K562 (cell line): Measurements from ENCODE around the gene DNAJC12. TPM values are rescaled to one million over a fixed set of nuclear protein-coding genes. Genes with fewer than 3 reads are reported as not detected.

Experiments
- ATAC-seq: fragments of 200-7000 bp; cut with Tn5 transposase; 3 replicates; pipeline ENCODE4 v1.9.1; 2020; ENCODE audit warnings: moderate library complexity
- BruUV-seq: library from RNA; stranded (reverse); fragments of 400-500 nt; replicated peaks from 2 replicates; lab custom pipeline; 2021; lab: Mats Ljungman, UMichigan
- CTCF ChIA-PET: fragments of 300-600 bp; formaldehyde crosslinking; extraction: SDS; loops from one replicate; lab custom pipeline; 2021; ENCODE audit warnings: low intra/inter-chr PET ratio; lab: Yijun Ruan, JAX
- POLR2A ChIA-PET: fragments of 300-600, 350-650 bp; sonication (Branson Sonifier 250); formaldehyde crosslinking; extraction: SDS; loops from one replicate; lab custom pipeline; 2021; ENCODE audit warnings: antibody characterized with exemption, inconsistent platforms; lab: Yijun Ruan, JAX
- DNase-seq, 4 experiments: peaks; one replicate each; pipeline versions ENCODE4 v3.0.0 to v3.0.0-alpha.2; 2011 to 2018; ENCODE audit warnings: low spot score in 3 of 4, mixed read lengths in 3 of 4; ENCODE audit errors: extremely low read depth in 1 of 4
- FAIRE-seq: peaks from 2 replicates; lab custom pipeline; 2011; peaks lifted over from hg19 to GRCh38; lab: Jason Lieb, UNC
- H2AFZ ChIP-seq: 2 replicates; pipeline ENCODE4 v1.6.0; 2011; ENCODE audit warnings: low read depth, low read length, control low read depth, inconsistent platforms
- H3K27ac ChIP-seq: fragments of 200-600 bp; 3 replicates; pipeline ENCODE4 v1.8.0; 2011; ENCODE audit warnings: low read depth, mild to moderate bottlenecking, control low read depth, inconsistent platforms, low read length, moderate library complexity, mixed read lengths; ENCODE audit errors: extremely low read depth
- H3K27me3 ChIP-seq, 2 experiments: fragments of 300-600 bp in 1 of 2; 2 replicates in 1 of 2; 3 replicates in 1 of 2; pipeline versions ENCODE4 v1.6.0 to v1.8.0; 2011; ENCODE audit warnings: inconsistent platforms in 2 of 2, low read length in 2 of 2, mild to moderate bottlenecking in 1 of 2, mixed read lengths in 1 of 2, moderate library complexity in 1 of 2; ENCODE audit not compliant: control insufficient read depth in 2 of 2, insufficient read depth in 2 of 2
- H3K36me3 ChIP-seq: fragments of 300-600 bp; 3 replicates; pipeline ENCODE4 v1.8.0; 2011; ENCODE audit warnings: mild to moderate bottlenecking, low read length, inconsistent platforms; ENCODE audit not compliant: control insufficient read depth, insufficient read depth
- H3K4me1 ChIP-seq, 2 experiments: fragments of 200-600 bp in 1 of 2; replicated peaks in 1 of 2; 2 replicates in 1 of 2; 3 replicates in 1 of 2; pipeline versions ENCODE4 v1.5.1 to v1.8.0; 2011; ENCODE audit warnings: inconsistent platforms in 2 of 2, low read length in 2 of 2, mild to moderate bottlenecking in 1 of 2, mixed read lengths in 1 of 2, moderate library complexity in 1 of 2; ENCODE audit not compliant: control insufficient read depth in 2 of 2, insufficient read depth in 2 of 2
- H3K4me2 ChIP-seq: 2 replicates; pipeline ENCODE4 v1.6.1; 2011; ENCODE audit warnings: low read length, control low read depth, inconsistent platforms, mixed read lengths; ENCODE audit not compliant: insufficient read depth
- H3K4me3 ChIP-seq: fragments of 200-600 bp; sonication (generic), shearing (Covaris generic); 2 replicates; pipeline ENCODE4 v1.5.1; 2016; ENCODE audit warnings: control low read depth, inconsistent platforms
- H3K79me2 ChIP-seq: fragments of 200-600 bp; 3 replicates; pipeline ENCODE4 v1.8.0; 2011; ENCODE audit warnings: low read length, inconsistent platforms; ENCODE audit not compliant: control insufficient read depth, insufficient read depth
- H3K9ac ChIP-seq, 2 experiments: 2 replicates each; pipeline versions ENCODE4 v1.6.0 to v1.6.1; 2011; ENCODE audit warnings: low read depth in 2 of 2, low read length in 2 of 2, control low read depth in 1 of 2, inconsistent platforms in 1 of 2, mild to moderate bottlenecking in 1 of 2, mixed read lengths in 1 of 2; ENCODE audit not compliant: insufficient read depth in 1 of 2
- H3K9me1 ChIP-seq: one replicate; pipeline ENCODE4 v1.6.0; 2011; ENCODE audit warnings: inconsistent platforms, mild to moderate bottlenecking, low read length, moderate library complexity; ENCODE audit not compliant: control insufficient read depth, insufficient read depth
- H3K9me3 ChIP-seq: replicated peaks from 2 replicates; pipeline ENCODE4 v1.5.1; 2011; ENCODE audit warnings: low read depth, low read length, inconsistent platforms; ENCODE audit not compliant: control insufficient read depth, insufficient read depth
- H4K20me1 ChIP-seq: replicated peaks from 2 replicates; pipeline ENCODE4 v1.6.1; 2011; ENCODE audit warnings: low read length, inconsistent platforms, mixed read lengths; ENCODE audit not compliant: control insufficient read depth, insufficient read depth
- ATF3 ChIP-seq, 2 experiments: fragments of 450-650 bp in 1 of 2; sonication (generic) in 1 of 2; formaldehyde crosslinking in 1 of 2; IDR thresholded peaks in 1 of 2; conservative IDR thresholded peaks in 1 of 2; 2 replicates each; pipeline versions ENCODE4 v1.6.1 to v1.8.1; 2016 to 2023; ENCODE audit warnings: mild to moderate bottlenecking in 2 of 2, moderate library complexity in 2 of 2, inconsistent platforms in 1 of 2, missing genetic modification reagents in 1 of 2
- CBX5 ChIP-seq: IDR thresholded peaks from 2 replicates; pipeline ENCODE4 v1.6.1; 2014; ENCODE audit warnings: low read depth, borderline replicate concordance
- CXXC5 ChIP-seq: fragments of 250-450 bp; sonication (Bioruptor Pico); IDR thresholded peaks from 2 replicates; pipeline ENCODE4 v1.8.0; 2022; ENCODE audit warnings: inconsistent platforms, mild to moderate bottlenecking, moderate library complexity
- FOXJ2 ChIP-seq: fragments of 200-800 bp; sonication (Bioruptor generic); IDR thresholded peaks from 2 replicates; pipeline ENCODE4 v1.6.1; 2016; ENCODE audit warnings: missing genetic modification characterization, missing compliant biosample characterization
- HNRNPUL1 ChIP-seq: fragments of 200-400 bp; formaldehyde crosslinking; IDR thresholded peaks from 2 replicates; pipeline ENCODE4 v1.6.1; 2017; ENCODE audit warnings: low read length
- KDM1A ChIP-seq, 2 experiments: fragments of 450-650 bp; IDR thresholded peaks; 2 replicates each; pipeline ENCODE4 v1.6.1; 2016; ENCODE audit warnings: mild to moderate bottlenecking in 2 of 2
- NCOA2 ChIP-seq, 2 experiments: fragments of 450-650 bp; IDR thresholded peaks; 2 replicates each; pipeline ENCODE4 v1.6.1; 2018; ENCODE audit warnings: mild to moderate bottlenecking in 2 of 2, moderate library complexity in 1 of 2; ENCODE audit not compliant: partially characterized antibody in 2 of 2
- PHF8 ChIP-seq: fragments of 200-600 bp; sonication (generic); IDR thresholded peaks from 2 replicates; pipeline ENCODE4 v1.6.1; 2012; ENCODE audit warnings: mixed run types, mild to moderate bottlenecking, inconsistent platforms, low read length, moderate library complexity, borderline replicate concordance
- PKNOX1 ChIP-seq: fragments of 450-650 bp; IDR thresholded peaks from 2 replicates; pipeline ENCODE4 v1.6.1; 2016
- PPARD ChIP-seq: fragments of 250-450 bp; sonication (Bioruptor Pico); IDR thresholded peaks from 2 replicates; pipeline ENCODE4 v1.8.0; 2022; ENCODE audit warnings: inconsistent platforms, mild to moderate bottlenecking, moderate library complexity
- STAT6 ChIP-seq: sonication (generic); formaldehyde crosslinking; IDR thresholded peaks from 2 replicates; pipeline ENCODE4 v1.8.1; 2023; ENCODE audit warnings: mild to moderate bottlenecking, missing genetic modification reagents
- THRA ChIP-seq: fragments of 450-650 bp; IDR thresholded peaks from 2 replicates; pipeline ENCODE4 v1.6.1; 2017; ENCODE audit warnings: mild to moderate bottlenecking, moderate library complexity
- ZKSCAN1 ChIP-seq: fragments of 150-350 bp; IDR thresholded peaks from 2 replicates; pipeline ENCODE4 v1.6.1; 2016; ENCODE audit warnings: low read depth, low read length
- ZNF347 ChIP-seq: fragments of 450-650 bp; formaldehyde crosslinking; IDR thresholded peaks from 2 replicates; pipeline ENCODE4 v1.4.0; 2020; ENCODE audit warnings: low read depth, mild to moderate bottlenecking, moderate library complexity
- ZNF511 ChIP-seq: sonication (generic); formaldehyde crosslinking; IDR thresholded peaks from 2 replicates; pipeline ENCODE4 v1.8.0; 2022; ENCODE audit warnings: mild to moderate bottlenecking, missing genetic modification reagents
- WGBS: fragments of 100-300 bp; shearing (Covaris generic); methylation state at CpG from one replicate; pipeline ENCODE4 v1.1.6; 2016; ENCODE audit warnings: low coverage, mixed read lengths; ENCODE audit not compliant: insufficient coverage; ENCODE audit errors: missing lambda C conversion rate; 5-methylcytosine and 5-hydroxymethylcytosine counted together
- in situ Hi-C: fragments of 300-500 bp; cut with MboI; formaldehyde crosslinking; loops from 4 replicates; pipeline ENCODE4 v1.15.0; 2018; ENCODE audit warnings: inconsistent platforms, mixed read lengths
- intact Hi-C: fragments of 100-400 bp; cut with micrococcal nuclease; formaldehyde crosslinking; loops from 2 replicates; pipeline ENCODE4 v1.14.2; 2022
- polyA plus RNA-seq, 8 experiments: library from polyadenylated mRNA; depleted of rRNA in 4 of 8; stranded (reverse) in 5 of 8; unstranded in 3 of 8; fragments of >200 nt; fragmentation: Nextera tagmentation in 2 of 8; fragmentation: Illumina TruSeq in 1 of 8; extraction: Ambion mirVana in 2 of 8; extraction: Trizol in 1 of 8; gene quantifications; 2 replicates each; pipeline versions ENCODE4 v1.2.1 to v1.2.3, GENCODE V29; 2011 to 2014; ENCODE audit warnings: inconsistent platforms in 1 of 8, missing spikeins in 1 of 8
- total RNA-seq, 7 experiments: library from RNA; depleted of rRNA in 6 of 7; stranded (reverse); fragments of >200 nt in 6 of 7; fragmentation: Illumina TruSeq in 2 of 7; extraction: Trizol in 2 of 7; gene quantifications; 2 replicates each; pipeline versions ENCODE4 v1.2.1 to v1.2.3, GENCODE V29; 2011 to 2021; ENCODE audit warnings: low replicate concordance in 1 of 7

DNAJC12 gene
- total and polyA plus RNA-seq, 9 of the 15 experiments (the other 6 are each of a cell fraction or from before 2014, with no cell fraction given): 7.4 to 95.9 (median 68.5) TPM

- TF ChIP-seq PHF8 (no peak), KDM1A (IDR thresholded peaks at IDR 0.05) (no peak), CXXC5 (CRISPR knock-in tag) (no peak)
- TF ChIP-seq, all 486 proteins: peak for 0
These were observed 3.7 kb upstream of the DNAJC12 start (continued) for GRCh38 chr10:67841737-67842136.

GRCh38 chr10:67839951-67840350, 2.0 kb upstream of the DNAJC12 start:
- no peaks in the 10 kb centered on the region; the same call in 1 of the 2 replicates for H3K9me3 ChIP-seq
- no peak overlapping the region for H3K4me2 ChIP-seq
- ATAC-seq: no peak
- no peak overlapping the region for H3K27ac ChIP-seq
- no peaks in the 10 kb centered on the region for H3K27me3 ChIP-seq
- H3K4me1 ChIP-seq: no peaks in the 10 kb centered on the region; a peak in 1 of 5 replicates
- no peaks in the 10 kb centered on the region for H4K20me1 ChIP-seq
- H3K9me1 ChIP-seq: no peaks in the 10 kb centered on the region
- POLR2A ChIA-PET: no interaction called here
- H3K9ac ChIP-seq: no peak overlapping the region
- H3K36me3 ChIP-seq: no peaks in the 10 kb centered on the region
- H3K79me2 ChIP-seq: peaks cover 30% of the 10 kb centered on the region
- 77% methylated on average over 3 of the region's 3 CpGs for WGBS
- in situ Hi-C loops: no loop called here
- DNase-seq: no peak
- no peak overlapping the region for H3K4me3 ChIP-seq
- H2AFZ ChIP-seq: no peak overlapping the region
- CTCF ChIA-PET: no interaction called here
- intact Hi-C loops: no loop called here
- FAIRE-seq: no peak
- BruUV-seq: no TSS peak
- TF ChIP-seq ZNF511 (CRISPR knock-in tag) (no peak), NCOA2 (IDR thresholded peaks at IDR 0.05; ENCODE audit: partially characterized antibody in 2 of 2) (no peak), ATF3 (IDR thresholded peaks at IDR 0.05) (no peak), ATF3 (CRISPR knock-in tag; conservative IDR thresholded peaks at IDR 0.05) (no peak), PPARD (CRISPR knock-in tag) (no peak), KDM1A (IDR thresholded peaks at IDR 0.05) (no peak), STAT6 (CRISPR knock-in tag) (no peak), THRA (no peak), FOXJ2 (tag) (no peak), HNRNPUL1 (no peak), ZNF347 (CRISPR knock-in tag) (no peak), CBX5 (no peak), PKNOX1 (no peak), ZKSCAN1 (no peak)
